ENCODE data around the gene ANXA5.
"Not testable (repeated sequence)": the region's sequence is repeated elsewhere in the genome, so short reads cannot be mapped to it uniquely, and the experiment has no call there.

The ANXA5 gene

DNA sequence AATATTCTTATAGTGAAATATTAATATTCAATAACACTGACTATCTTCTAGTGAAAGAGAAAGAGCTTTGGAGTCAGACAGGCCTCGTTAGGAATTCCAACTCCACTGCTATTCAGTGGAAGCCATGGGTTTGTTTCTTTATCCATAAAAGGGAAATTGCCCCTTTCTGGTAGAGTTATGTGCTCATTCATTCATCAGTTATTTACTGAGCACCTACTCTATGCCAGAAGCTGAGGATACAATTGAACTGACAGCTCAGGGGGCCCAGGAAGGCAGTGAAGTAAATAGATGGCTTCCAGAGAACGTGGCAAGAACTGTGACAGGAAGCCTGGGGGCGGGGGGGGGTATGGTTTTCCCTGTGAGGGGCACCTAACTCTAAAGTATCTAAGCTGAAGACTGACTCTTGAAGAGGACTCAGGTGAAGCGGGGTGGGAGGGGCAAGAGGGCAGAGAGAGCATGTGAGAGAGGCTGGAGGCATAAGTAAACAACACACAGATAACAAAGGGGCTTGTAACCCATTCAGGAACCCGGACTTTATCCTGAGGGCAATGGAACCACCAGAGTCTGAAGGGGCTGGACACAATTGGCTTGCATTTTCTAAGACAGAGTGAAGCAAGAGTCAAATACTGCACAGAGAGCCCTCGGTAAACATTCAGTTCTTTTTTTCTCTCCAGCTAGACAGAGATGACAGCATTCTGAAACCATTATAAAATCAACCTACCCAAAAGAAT is 20.3 kb downstream of the ANXA5 start:
- DNase-seq: no peak

DNA sequence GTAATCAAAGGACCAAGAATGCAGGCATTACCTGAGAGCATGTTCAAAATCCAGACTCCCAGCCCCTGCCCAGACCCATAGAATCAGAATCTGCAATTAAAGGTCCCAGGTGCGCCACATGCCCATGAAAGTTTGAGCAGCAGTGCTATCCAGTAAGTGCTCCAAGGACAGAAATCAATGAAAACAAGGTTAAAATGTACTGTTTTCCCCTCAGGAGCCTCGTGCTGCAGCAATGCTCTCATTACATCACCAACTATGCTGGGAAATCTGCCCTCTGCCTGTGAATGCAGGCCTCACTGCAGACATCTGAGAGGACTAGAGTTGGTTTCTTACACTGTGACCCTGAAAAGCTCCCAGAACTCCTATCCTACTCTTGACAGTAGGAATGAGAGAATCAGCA is 21.1 kb downstream of the ANXA5 start:
- DNase-seq: no peak

DNA sequence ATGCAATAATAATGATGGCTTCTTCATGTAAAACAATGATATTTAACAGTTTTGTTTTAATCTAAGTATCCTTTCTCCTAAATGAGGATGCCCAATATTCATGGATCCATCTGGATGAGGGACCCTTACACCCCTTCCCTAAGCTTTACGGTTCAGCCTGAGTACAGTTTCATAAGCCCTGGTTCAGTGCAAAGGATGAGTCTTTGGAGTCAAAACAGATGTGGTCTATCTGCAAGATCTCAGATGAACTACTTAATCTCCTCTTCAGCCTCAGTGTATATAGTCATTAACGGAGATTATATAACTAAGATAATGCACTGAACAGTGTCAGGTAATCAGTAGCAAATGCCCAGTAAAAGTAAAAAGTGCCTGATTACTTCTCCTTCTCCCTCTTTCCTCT is 22.1 kb downstream of the ANXA5 start:
- DNase-seq: no peak

DNA sequence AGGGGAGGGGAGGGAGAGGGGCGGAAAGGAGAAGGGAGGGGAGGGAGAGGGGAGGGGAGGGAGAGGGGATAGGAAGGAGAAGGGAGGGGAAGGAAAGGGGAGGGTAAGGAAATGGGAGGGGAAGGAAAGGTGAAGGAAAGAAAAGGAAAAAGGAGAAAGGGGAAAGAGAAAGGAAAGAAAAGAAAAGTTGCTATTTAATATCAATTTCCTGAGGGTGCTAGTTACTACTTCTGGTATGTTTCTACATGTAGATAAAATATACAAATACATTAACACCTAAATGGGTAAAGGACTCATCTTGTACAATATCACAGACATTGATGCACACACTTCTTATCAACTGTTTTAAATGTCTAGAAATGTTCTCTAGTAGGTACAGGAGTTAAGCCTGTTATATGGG is 22.6 kb downstream of the ANXA5 start:
- DNase-seq: no peak

DNA sequence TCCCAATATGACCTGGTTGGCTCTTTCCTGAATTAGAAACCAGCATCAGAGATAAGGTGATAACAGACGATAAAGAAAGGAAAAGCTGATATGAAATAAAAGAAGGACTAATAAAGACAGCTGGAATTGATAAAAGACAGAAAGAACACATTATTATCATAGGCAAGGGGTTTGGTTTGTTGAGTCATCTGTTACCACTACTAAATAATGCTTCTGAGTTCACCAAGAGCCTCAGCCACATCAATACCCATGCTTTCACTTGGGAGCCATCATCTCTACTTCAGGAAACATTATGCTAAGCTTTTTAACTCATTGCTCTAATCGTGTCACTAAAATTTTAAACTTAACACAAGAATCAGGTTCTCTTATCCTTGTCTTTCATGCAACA is 27.6 kb downstream of the ANXA5 start:
- DNase-seq: no peak

DNA sequence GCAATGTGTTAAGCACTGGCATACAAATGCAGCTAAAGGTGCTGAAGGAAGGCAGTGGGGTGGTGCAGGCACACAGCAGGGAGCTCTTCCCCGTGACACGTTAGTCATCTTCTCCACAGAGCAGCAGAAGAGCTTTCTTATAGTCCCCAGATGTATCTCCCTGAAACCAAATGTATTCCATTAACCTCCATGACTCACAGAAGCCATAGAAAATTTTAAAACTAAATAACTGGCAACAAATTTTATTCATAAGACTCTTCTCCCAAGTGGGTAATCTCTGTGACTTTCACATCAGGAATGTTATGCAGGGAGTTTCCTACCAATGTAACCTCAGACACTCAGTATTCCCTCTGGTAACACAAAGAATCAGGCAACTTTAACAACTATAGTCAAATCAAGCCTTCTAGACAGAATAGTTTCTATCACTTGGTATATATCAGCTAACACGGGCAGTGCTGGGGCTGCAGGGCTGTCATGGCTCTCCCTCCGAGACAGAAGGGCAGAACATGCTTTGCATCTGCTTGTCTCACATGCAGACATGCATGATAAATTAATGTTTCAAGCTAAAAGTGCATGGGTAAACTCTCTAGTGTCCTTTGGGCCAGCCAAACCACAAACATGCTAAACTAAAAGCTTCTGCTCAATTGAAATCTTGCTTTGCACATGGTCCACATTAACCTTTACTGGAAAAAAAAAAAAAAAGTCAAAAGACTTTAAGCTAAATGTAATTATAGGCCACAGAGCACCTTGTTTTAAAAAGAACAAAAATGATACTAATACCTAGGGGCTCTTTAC is 28.2 kb downstream of the ANXA5 start:
- no peak for DNase-seq

DNA sequence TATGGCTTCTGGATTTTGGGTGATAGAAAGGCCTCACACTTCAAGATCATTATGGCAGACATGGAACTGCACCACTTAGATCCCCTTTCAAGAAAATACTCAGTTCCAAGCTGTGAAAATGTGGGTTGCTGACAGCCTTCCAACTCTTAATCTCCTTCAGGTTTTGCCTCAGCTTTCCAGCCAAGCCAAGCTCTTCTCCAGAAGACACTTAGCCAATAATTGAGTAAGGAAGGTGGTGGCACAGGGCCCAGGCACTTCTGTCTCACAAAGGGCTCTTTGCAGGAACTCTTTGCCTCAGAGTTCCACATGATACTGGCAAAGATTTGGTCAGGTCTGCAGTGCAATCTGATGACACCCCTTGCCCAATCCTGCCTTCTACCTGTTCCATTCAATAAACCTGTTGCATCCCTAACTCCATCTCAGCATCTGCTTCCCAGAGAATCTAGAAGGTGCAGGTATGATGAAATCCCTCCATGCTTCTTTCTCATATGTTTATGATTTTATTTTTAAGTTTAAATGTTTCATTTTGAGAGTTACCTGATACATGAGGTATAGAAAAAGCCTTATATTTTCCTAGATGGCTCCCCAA is 30.6 kb downstream of the ANXA5 start:
- DNase-seq: no peak

DNA sequence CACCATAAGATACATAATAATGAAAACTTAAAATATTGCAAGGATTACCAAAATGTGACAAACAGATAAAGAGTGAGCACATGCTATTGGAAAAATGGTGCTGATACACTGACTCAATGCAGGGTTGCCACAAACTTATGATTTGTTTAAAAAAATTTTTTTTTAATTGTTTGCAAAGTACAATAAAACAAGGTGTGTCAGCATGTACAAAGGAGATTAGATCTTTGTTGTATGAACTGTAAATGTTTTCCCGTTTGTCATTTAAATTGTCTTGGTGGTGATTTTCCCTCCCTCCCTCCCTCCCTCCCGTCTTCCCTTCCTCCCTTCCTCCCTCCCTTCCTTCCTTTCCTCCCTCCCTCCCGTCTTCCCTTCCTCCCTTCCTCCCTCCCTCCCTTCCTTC is 31.4 kb downstream of the ANXA5 start:
- DNase-seq: no peak

DNA sequence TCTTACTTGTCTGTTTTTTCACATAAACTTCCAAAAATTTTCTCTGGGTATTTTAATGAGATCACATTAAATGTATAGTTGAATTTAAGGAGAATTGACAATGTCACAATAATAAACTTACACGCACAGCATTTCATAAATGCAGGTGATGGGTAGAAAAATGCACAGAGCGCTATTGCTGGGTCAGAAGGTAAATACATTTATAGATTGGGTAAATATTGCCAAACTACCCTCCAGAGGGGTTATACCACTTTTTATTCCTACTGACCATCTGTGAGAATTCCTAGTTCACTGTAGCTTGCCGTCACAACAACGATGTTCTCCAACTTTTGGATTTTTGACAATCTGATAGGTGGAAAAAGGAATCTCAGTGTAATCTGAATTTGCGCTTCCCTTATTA is 34.6 kb downstream of the ANXA5 start:
- DNase-seq: no peak

DNA sequence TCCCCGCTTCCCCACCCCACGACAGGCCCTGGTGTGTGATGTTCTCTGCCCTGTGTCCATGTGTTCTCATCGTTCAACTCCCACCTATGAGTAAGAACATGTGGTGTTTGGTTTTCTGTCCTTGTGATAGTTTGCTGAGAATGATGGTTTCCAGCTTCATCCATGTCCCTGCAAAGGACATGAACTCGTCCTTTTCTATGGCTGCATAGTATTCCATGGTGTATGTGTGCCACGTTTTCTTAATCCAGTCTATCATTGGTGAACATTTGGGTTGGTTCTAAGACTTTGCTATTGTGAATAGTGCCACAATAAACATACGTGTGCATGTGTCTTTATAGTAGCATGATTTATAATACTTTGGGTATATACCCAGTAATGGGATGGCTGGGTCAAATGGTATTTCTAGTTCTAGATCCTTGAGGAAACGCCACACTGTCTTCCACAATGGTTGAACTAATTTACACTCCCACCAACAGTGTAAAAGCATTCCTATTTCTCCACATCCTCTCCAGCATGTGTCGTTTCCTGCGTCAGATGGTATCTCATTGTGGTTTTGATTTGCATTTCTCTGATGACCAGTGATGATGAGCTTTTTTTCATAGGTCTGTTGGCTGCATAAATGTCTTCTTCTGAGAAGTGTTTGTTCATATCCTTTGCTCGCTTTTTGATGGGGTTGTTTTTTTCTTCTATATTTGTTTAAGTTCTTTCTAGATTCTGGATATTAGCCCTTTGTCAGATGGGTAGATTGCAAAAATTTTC is 36.4 kb downstream of the ANXA5 start:
- not testable (repeated sequence) for DNase-seq

DNA sequence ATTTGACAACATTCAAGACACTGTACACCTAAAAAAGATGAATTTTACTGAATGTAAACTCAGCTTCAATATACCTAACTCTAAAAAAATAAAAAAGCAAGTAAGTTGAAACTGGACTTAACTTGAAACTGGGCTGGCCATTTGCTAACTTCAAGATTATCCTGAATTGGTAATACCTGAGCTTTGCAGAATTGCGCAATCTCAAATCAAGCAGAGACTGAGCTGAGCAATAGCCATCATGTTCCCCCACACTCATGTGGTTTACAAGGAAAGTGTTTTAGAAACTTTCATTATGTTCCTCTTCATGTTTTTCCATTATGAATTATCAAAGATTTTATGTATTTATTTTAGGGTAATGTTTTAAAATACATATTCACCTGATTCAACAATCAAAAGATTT is 38.7 kb downstream of the ANXA5 start:
- no peak for DNase-seq

DNA sequence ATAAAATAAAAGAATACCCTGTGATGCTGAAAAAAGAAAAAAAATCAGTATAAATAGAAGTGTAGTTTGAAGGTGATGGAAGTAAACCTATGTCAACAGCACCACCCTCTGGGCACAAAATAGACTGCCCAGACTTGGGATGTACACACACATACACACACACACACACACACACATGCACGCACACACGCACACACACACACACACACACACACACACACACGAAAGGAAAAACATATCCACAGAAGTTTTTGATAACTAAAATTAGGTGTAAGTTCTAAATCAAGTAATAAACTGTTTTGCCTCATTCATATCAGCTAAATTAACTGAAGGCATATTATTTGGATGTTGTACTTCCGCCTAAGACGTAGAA is 40.5 kb downstream of the ANXA5 start:
- DNase-seq: peak in 1 of 2 donors; percentile 22

DNA sequence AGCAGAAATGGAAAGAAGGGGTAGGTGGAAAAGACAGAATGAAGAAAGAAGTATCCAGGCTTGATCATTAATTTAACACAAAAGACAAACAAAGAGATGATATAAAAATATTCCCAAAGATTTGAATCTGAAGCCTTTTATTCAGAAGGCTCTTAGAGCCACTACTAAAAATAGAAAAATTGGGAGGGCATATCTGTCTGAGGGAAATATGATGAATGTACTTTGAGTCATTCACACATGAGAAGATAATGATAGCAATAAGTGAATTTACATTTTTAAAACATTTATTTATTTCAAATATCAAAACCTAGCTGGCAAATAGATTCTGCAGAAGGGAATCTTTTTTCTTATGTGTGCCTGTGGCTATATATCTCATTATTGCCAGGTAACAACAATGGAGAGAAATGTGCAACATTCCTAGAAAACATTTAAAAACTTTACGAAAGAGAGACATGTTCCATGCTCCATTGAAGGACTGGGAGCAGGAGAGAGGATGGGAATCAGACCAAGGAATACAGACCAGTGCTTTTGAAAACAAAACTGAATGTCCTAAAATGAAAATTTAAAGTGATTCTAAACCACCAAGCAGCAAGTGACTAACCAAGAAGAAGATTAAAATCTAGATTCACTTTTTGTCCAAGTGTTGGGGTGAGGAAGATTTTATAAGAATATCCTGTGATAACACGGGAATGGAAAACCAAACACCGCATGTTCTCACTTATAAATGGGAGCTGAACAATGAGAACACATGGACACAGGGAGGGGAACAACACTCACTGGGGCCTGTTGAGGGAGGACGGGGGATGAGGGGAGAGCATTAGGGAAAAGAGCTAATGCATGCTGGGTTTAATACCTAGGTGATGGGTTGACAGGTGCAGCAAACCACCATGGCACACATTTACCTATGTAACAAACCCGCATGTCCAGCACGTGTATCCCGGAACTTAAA is 41.2 kb downstream of the ANXA5 start:
- no peak for DNase-seq

DNA sequence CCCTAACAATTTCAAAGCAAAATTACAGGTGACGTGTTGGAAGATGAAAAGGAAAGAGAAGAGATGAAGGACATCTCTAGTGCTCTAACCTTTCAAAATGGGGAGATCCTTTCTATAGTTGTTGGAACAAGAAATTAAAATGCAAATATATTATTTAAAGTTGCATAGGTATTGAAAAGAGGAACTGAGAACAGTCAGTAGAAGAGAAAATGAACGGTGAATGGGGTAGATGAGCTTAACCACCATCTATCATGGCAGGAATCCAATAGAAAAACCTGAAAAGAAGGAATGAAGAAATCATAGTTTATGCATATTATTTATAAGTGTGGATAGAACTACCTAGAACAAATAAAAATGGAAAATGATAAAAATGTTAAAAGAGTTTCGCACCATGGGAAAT is 42.0 kb downstream of the ANXA5 start:
- no peak for DNase-seq

DNA sequence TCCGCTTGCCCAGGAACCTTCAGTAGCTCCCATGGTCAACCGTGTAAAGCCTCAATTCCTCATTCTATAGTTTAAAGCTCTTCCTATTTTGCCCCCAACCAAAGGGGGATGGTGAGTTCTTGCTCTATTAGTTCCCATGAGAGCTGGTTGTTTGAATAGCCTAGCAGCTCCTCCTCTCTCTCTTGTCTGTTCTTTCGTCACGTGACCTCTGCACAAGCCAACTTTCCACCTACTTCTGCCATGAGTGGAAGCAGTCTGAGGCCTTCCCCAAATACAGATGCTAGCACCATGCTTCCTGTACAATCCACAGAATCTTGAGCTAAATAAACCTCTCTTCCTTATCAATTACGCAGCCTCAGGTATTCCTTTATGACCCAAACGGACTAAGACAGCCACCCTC is 42.8 kb downstream of the ANXA5 start:
- DNase-seq: no peak

DNA sequence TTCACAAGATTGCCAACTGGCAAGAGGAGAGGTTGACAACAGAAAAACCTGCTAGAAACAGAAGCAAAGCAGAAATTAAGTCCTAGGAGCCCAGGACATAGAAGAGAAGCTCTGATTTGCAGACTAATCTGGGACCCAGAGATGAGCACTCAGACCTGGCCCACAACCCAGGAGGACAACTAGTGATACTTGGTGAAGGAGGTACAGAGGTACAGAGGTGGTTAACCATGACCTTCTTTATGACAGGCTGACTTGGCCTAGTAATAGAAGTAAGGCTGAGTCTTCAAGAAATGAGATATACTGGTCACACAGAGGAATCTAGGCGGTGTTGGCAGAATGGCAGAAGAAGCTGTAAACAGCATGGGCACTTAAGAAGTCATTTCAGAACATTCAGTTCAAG is 43.6 kb downstream of the ANXA5 start:
- no peak for DNase-seq

DNA sequence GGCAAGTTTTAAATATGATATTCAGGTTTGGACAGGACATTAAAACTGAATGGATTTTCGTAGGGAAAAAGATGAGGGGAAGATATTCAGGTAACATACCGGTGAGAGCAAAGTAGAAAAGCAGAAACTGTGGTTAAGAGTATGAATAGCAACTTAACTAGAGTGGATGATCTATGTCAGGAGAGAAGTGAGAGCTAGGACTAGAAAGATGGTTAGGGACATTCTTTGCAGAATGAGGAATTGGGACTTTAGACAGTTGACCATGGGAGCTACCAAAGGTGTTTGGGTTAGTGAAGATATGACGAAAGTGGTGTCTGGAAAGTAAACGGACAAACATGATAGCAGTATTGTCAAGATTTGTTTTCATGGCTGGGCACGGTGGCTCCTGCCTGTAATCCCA is 45.2 kb downstream of the ANXA5 start:
- DNase-seq: no peak

DNA sequence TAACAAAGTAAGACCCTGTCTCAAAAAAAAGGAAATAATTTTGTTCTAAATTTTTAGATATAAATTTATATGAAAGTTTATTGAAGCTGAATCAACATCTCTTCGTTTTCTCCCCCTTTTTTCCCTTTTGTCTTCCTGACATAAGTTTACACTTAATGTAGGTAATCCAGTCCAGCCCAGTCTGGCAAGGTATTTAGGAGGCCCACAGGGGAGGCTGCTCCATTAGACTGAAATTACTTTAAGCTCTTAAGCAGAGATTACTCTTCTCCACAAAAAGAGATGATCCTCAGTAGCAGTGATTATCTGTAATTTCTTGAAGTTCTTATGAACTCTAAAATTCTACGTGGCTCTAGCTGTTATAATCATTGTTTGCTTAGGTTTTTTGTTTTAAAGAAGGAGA is 46.0 kb downstream of the ANXA5 start:
- DNase-seq: no peak

DNA sequence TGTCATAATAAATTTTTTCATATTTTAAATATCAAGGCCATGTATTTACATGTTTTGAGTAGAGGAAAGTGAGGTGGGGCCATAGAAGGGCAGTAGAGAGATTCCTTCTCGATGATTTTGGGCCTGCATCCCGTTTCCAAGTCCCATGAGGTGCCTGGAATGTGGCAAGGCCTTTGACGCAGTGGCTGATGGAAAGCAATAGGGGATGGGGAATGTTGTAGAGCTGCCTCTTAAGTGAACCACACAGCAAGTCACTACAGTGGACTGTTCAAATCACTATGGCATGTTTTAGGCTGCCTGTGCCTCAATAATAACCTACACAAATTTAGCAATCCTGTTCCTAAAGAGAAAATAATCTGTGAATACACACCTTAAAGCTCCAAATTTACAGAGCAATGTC is 48.3 kb downstream of the ANXA5 start:
- no peak for DNase-seq

DNA sequence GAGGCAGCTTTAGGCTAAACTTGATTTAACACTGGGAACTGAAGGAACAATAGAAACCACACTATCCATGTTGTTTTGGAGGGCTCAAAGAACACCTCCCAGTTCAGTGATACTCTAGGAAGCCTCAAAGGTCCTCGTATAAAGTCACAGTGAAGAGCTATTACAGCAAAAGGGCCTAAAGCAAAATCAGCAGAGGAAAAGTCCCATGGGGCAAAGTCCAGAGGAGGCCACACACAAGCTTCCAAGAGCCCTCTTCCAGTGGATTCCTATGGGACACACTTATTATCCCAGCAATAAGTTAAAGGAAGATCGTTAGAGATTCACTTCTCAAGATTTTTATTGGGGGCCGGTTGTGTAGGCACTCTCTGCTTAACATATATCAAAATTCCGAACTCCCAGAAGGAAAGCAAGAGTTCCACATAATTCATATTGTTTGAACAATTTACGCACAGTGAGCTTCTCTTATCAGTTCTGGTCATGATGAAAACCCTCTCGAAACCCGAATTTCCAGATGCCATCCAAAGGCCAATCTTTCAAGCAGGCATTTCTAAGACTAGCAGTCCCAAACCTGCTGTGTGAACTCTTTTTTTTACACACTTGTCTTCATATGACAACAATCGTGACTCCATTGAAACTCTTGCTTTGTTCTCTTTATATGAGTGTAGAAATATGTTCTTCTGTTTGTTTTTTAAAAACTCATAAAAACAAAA is 53.7 kb downstream of the ANXA5 start:
- no peak for DNase-seq

DNA sequence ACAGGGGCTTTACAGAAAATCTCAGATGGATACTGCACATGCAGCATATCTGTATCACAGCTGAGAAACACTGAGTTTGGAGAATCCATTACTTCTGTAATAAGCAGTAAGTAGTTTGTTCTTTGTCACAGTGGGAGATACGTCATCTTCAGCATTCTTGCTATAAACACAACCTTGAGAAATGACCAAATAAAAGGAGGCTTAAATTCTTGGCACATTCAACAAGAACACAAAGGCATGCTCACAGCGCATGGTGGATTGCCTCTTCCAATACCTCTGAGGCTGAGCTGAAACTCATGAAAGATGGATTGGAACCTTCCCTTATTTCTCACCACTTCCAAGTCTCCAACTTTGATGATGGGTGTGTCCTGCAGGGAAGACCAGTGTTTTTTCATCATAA is 54.5 kb downstream of the ANXA5 start:
- no peak for DNase-seq

DNA sequence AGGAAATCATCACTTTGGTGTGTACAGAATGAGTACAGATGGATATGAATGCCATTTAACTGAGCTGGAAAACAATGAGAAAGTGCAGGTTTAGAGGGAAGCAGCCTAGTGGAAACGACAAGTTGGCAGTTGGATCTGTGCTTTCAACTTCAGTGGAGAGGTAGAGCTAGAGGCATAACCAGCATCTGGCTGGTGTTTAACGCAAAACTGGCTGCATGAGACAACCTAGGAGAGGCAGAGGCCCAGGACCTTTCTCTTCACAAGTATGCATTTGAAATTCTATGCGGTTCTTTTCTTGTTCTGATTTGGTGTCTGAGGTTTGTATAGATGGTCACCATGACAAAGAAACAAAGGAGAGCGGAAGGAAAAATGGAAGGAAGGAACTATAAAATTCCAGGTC is 63.1 kb downstream of the ANXA5 start:
- no peak for DNase-seq
